ENCODE measurements around the gene BPIFA2.

Gene BPIFA2

DNA sequence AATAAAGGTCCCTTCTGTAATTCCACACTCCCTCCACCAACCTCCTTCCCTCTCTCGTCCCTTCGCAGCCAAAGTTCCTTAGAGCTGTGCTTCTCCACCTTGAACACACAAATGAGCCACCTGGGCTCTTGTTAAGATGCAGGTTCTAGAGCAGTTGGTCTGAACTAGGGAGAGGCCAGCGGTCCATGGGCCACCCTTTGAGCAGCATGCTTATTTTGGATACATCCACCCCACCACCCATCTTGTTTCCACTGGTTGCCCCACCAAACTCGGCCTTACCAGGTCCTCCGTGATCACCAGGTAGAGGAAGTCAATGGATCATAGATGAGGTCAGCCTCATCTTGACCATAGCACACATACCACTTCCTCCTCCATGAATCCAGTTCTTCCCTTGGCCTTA, 7.3 kb upstream of the BPIFA2 start:
- TF ChIP-seq CTCF (IDR thresholded peaks at IDR 0.05; ENCODE audit: low read depth, low read length), result no peak
- no peak for DNase-seq (ENCODE audit: extremely low read depth, low read depth)

DNA sequence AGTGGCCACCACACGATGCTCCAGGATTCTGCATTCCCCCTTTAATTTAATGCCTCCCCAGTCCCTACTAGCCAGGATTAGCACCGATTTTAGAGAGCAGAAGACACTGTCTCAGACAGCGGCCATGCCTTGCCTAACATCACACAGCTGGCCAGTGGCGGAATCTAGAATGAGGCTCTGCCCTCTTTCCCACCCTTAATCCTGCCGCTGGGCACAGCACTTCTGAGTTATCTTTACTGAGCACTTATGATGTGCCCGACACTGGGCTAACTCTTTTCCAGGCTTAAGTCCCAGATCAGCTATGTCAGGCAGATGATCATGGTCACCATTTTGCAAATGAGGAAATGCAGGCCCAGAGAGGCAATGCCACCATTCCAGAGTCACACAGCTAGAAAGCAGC, 5.6 kb upstream of the BPIFA2 start:
- no peak for TF ChIP-seq CTCF (IDR thresholded peaks at IDR 0.05; ENCODE audit: low read depth, low read length)
- DNase-seq (ENCODE audit: extremely low read depth, low read depth), result no peak

- no peak for TF ChIP-seq CTCF (IDR thresholded peaks at IDR 0.05; ENCODE audit: low read depth, low read length)
- no peak for DNase-seq (ENCODE audit: extremely low read depth, low read depth)
Observed at GRCh38 chr20:33162753-33163152, 5.2 kb upstream of the BPIFA2 start.

GRCh38 chr20:33163856-33164762, 3.9 kb upstream of the BPIFA2 start:
- DNase-seq (ENCODE audit: extremely low read depth, low read depth), result no peak
- no peak for TF ChIP-seq CTCF (IDR thresholded peaks at IDR 0.05; ENCODE audit: low read depth, low read length)

DNA sequence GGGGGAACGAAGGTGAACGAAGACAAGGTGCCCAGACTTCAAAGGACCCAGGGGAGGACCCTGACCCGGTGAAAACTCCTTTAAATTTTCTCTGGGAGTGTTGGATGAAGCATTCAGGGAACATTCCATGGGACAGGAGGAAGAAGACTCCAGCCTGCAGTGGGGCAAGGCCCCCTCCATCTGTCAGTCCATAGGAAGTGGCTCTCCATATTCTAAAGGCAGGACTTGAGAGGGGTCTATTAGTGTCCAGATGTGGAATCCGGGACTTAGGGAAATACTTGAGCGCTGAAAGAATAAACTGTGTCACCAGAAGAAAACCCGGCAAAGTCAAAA, 3.2 kb upstream of the BPIFA2 start:
- no peak for DNase-seq (ENCODE audit: extremely low read depth, low read depth)
- no peak for TF ChIP-seq CTCF (IDR thresholded peaks at IDR 0.05; ENCODE audit: low read depth, low read length)

GRCh38 chr20:33165416-33166055, 2.4 kb upstream of the BPIFA2 start:
- no peak for TF ChIP-seq CTCF (IDR thresholded peaks at IDR 0.05; ENCODE audit: low read depth, low read length)
- no peak for DNase-seq (ENCODE audit: extremely low read depth, low read depth)

GRCh38 chr20:33166533-33167113, 1.3 kb upstream of the BPIFA2 start:
- no peak for DNase-seq (ENCODE audit: extremely low read depth, low read depth)
- TF ChIP-seq CTCF (IDR thresholded peaks at IDR 0.05; ENCODE audit: low read depth, low read length), result no peak
